Heart right ventricle (tissue), 16 donors: ENCODE results near the gene L3MBTL2. TPM values are rescaled to one million over a fixed set of nuclear protein-coding genes. Genes with fewer than 3 reads are reported as not detected.

Experiments used
- ATAC-seq, 8 donors: fragments of 200-7000 bp; cut with Tn5 transposase; one replicate each; pipeline ENCODE4 v1.9.1; 2020; ENCODE audit warnings: mild to moderate bottlenecking in 8 of 8, moderate library complexity in 8 of 8, moderate number of reproducible peaks in 1 of 8
- DNase-seq, 2 donors: peaks; one replicate each; pipeline ENCODE4 v3.0.0-alpha.2; 2020
- H3K27ac ChIP-seq, 10 donors: fragments of 200-600 bp; sonication (generic) in 2 of 10; one replicate each; pipeline versions ENCODE4 v1.5.0 to v1.8.0; 2020 to 2022; ENCODE audit warnings: mild to moderate bottlenecking in 3 of 10
- H3K27me3 ChIP-seq, 7 donors: fragments of 200-600 bp; one replicate each; pipeline ENCODE4 v1.8.0; 2021 to 2022; ENCODE audit warnings: mild to moderate bottlenecking in 2 of 7
- H3K36me3 ChIP-seq, 9 donors: fragments of 200-600 bp; sonication (generic) in 1 of 9; one replicate each; pipeline versions ENCODE4 v1.5.0 to v1.8.0; 2020 to 2022; ENCODE audit warnings: mild to moderate bottlenecking in 2 of 9
- H3K4me1 ChIP-seq, 9 donors: fragments of 200-600 bp; sonication (generic) in 1 of 9; one replicate each; pipeline versions ENCODE4 v1.5.0 to v1.8.0; 2020 to 2022; ENCODE audit warnings: mild to moderate bottlenecking in 4 of 9
- H3K4me3 ChIP-seq, 10 donors: fragments of 200-600 bp; sonication (generic) in 2 of 10; one replicate each; pipeline versions ENCODE4 v1.5.0 to v1.8.0; 2020 to 2022; ENCODE audit warnings: mild to moderate bottlenecking in 7 of 10, moderate library complexity in 2 of 10
- H3K9me3 ChIP-seq, 11 donors: fragments of 200-600 bp in 10 of 11; sonication (generic) in 2 of 11; one replicate each; pipeline versions ENCODE4 v1.5.0 to v1.8.0; 2013 to 2022; ENCODE audit warnings: mild to moderate bottlenecking in 2 of 11, control low read depth in 1 of 11, moderate library complexity in 1 of 11
- CTCF ChIP-seq, 9 donors: fragments of 200-600 bp; sonication (generic) in 2 of 9; IDR thresholded peaks; one replicate each; pipeline versions ENCODE4 v1.5.0 to v1.8.0; 2021 to 2022; ENCODE audit warnings: antibody characterized with exemption in 9 of 9, mild to moderate bottlenecking in 5 of 9, moderate library complexity in 1 of 9
- WGBS, 2 donors: extraction: QIAGEN DNeasy Blood & Tissue Kit; methylation state at CpG; one replicate each; pipeline ENCODE4 v1.1.7; 2013; ENCODE audit warnings: inconsistent platforms in 1 of 2; 5-methylcytosine and 5-hydroxymethylcytosine counted together
- intact Hi-C, 10 donors: fragments of 100-400 bp; cut with DNase I; formaldehyde crosslinking; loops; one replicate each; pipeline versions ENCODE4 v1.11.1 to v1.14.2; 2022
- polyA plus RNA-seq, 2 donors: library from polyadenylated mRNA; stranded (reverse); fragments of 200-250 nt; gene quantifications; one replicate each; pipeline ENCODE4 v1.2.3, GENCODE V29; 2013
- total RNA-seq, 10 donors: library from RNA; stranded (reverse); fragmentation: NEBNext Ultra II Directional in 3 of 10; extraction: Animal tissue kit (Norgen Biotek cat#: 25700) in 3 of 10; gene quantifications; one replicate each; pipeline versions ENCODE4 v1.2.1 to v1.2.4, GENCODE V29; 2021 to 2023
- donor health status: Arrhythmogenic right ventricular cardiomyopathy.
- donor health status: ischemic (EF 13 %, LVEDD 7.1; RV severe dilation, severe dysfunction).
- donor health status: healthy with polysubstance abuse.
- donor health status: DM: no; HTN: yes; CAD: no.
- donor health status: DM: no; HTN: no; CAD: no.
- donor health status: ischemic (EF 25% LVEDD 6.9; RV normal size, moderate dysfunction).
- donor health status: ischemic (EF 25% LVEDD 5.7; RV mildly dilated, moderate dysfunction).
- donor health status: healthy.
- donor health status: DM: yes; HTN: yes; CAD: no.
- donor health status: Ischemic cardiomyopathy.
- donor health status: ischemic (EF 35%, LVEDD 5.7; RV mildly dilated, moderate dysfunction).
- donor health status: nonischemic (EF 11% LVEDD 7.7; RV severe dilation, severe dysfunction).
- donor health status: DM: yes; HTN: yes; CAD: no.
- donor health status: PGD.
- donor health status: ischemic (EF 29% LVEDD 5.4; RV normal size, mild dysfunction).
- donor health status: nonischemic (EF 23%, LVEDD 6.1; RV moderate dilation, normal function).

Gene L3MBTL2
- total and polyA plus RNA-seq, 12 donors = 10.0 to 18.5 (median 15.1) TPM

- Histone ChIP-seq H3K27me3 (no peaks in the 10 kb centered on the region), H3K36me3 (peaks cover 0 to 84% (median 36%) of the 10 kb centered on the region in 9 donors), H3K4me1 (peaks cover 0 to 16% (median 7%) of the 10 kb centered on the region in 9 donors), H3K27ac (peak overlapping the region in 9 of 10 donors; percentile 1 to 78 (median 74)), H3K9me3 (no peaks in the 10 kb centered on the region), H3K4me3 (no peak overlapping the region)
- DNase-seq (no peak), ATAC-seq (peak in 7 of 8 donors; percentile 12 to 47 (median 25))
- intact Hi-C loops = loop anchor here in 1 of 10 donors (10.0 kb wide), 1 partner anchor 56 kb away; the partner anchor contains the start of gene ZC3H7B
- WGBS, 2 donors = 89 to 90% methylated on average over 15 of the region's 15 CpGs
- no peak for TF ChIP-seq CTCF (IDR thresholded peaks at IDR 0.05)
Observed at GRCh38 chr22:41248314-41248713, 43.2 kb downstream of the L3MBTL2 start.

GRCh38 chr22:41248758-41249157 lies 43.6 kb downstream of the L3MBTL2 start:
- no peaks in the 10 kb centered on the region for H3K27me3 ChIP-seq
- no peak overlapping the region for H3K4me3 ChIP-seq
- peaks cover 0 to 16% (median 7%) of the 10 kb centered on the region in 9 donors for H3K4me1 ChIP-seq
- H3K27ac ChIP-seq = peak overlapping the region in 9 of 10 donors; percentile 1 to 78 (median 74)
- no peaks in the 10 kb centered on the region for H3K9me3 ChIP-seq
- WGBS, 2 donors = 71 to 88% methylated on average over 10 of the region's 10 CpGs
- peak in 1 of 2 donors; percentile 40 for DNase-seq
- intact Hi-C loops = loop anchor here in 1 of 10 donors (10.0 kb wide), 1 partner anchor 56 kb away; the partner anchor contains the start of gene ZC3H7B
- peak in 4 of 8 donors; percentile 10 to 34 (median 16) for ATAC-seq
- no peak for TF ChIP-seq CTCF (IDR thresholded peaks at IDR 0.05)
- H3K36me3 ChIP-seq = peaks cover 0 to 89% (median 41%) of the 10 kb centered on the region in 9 donors

- TF ChIP-seq CTCF (IDR thresholded peaks at IDR 0.05) = no peak
- H3K4me1 ChIP-seq = peaks cover 0 to 16% (median 7%) of the 10 kb centered on the region in 9 donors
- intact Hi-C loops = loop anchor here in 1 of 10 donors (10.0 kb wide), 1 partner anchor 55 kb away; the partner anchor contains the start of gene ZC3H7B
- 92 to 94% methylated on average over 14 of the region's 14 CpGs for WGBS, 2 donors
- no peak overlapping the region for H3K4me3 ChIP-seq
- H3K9me3 ChIP-seq = no peaks in the 10 kb centered on the region
- H3K36me3 ChIP-seq = peaks cover 0 to 96% (median 46%) of the 10 kb centered on the region in 9 donors
- no peak for ATAC-seq
- H3K27me3 ChIP-seq = no peaks in the 10 kb centered on the region
- peak overlapping the region in 2 of 10 donors; percentile 77 to 78 for H3K27ac ChIP-seq
- DNase-seq = no peak
Observed at GRCh38 chr22:41249442-41249841, 44.3 kb downstream of the L3MBTL2 start.

GRCh38 chr22:41250127-41250526 lies 45.0 kb downstream of the L3MBTL2 start:
- intact Hi-C loops = no loop called here
- WGBS, 2 donors = 93 to 96% methylated on average over 12 of the region's 12 CpGs
- Histone ChIP-seq H3K27ac (no peak overlapping the region), H3K27me3 (no peaks in the 10 kb centered on the region), H3K36me3 (peaks cover 0 to 99% (median 49%) of the 10 kb centered on the region in 9 donors), H3K4me3 (no peak overlapping the region), H3K9me3 (no peaks in the 10 kb centered on the region), H3K4me1 (peaks cover 0 to 16% (median 7%) of the 10 kb centered on the region in 9 donors)
- no peak for TF ChIP-seq CTCF (IDR thresholded peaks at IDR 0.05)
- ATAC-seq = no peak
- DNase-seq = no peak
